ENCODE results near the gene CELF4. TPM values are rescaled to one million over a fixed set of nuclear protein-coding genes. Genes with fewer than 3 reads are reported as not detected.
A peak's percentile ranks its signal among the peaks of the same experiment; 100 is the strongest.

The CELF4 gene
- total and polyA plus RNA-seq, 10 donors = 0.46 to 3.5 (median 0.78) TPM

DNA sequence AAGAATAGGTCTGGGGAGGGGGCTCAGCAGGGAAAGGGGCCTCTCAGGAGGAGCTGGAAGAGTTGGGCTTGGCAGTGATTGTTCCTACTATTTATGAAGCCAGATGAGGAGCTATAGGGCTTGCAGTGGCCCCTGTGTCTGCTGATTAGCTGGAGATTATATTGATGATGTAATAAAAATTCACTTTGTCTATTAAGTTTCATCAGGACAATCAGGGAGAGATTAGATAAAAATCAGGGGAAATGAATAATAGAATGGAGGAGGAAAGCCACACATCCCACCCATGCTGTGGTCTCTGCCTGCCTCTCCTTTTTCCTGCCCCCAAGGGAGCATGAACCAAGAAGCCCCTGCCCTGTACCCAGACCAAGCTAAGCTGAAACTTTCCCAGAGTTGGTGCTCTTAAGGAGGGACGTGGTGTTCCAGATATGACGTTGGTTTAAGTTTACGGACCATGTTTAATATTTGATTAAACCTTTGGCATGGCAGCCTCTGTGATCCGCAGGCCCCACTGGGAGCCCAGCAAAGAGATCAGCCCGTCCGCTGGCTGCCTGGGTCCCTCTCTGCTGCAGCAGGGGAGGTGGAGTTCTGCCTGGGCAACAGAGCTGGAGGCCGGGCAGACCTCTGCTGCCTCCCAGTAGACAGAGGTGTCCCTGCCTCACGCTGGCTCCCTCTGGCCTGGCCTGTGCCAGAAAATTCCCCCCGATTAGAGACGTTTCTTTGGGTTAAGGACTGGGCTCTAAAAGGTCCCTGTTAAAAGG lies 15.3 kb downstream of the CELF4 start:
- Histone ChIP-seq H3K27me3 (replicated peaks in 1 of 7) (peaks cover 0 to 40% (median 0%) of the 10 kb centered on the region in 7 donors), H3K27ac (no peak overlapping the region), H3K4me3 (no peak overlapping the region), H3K9me3 (no peaks in the 10 kb centered on the region), H3K4me1 (no peaks in the 10 kb centered on the region), H3K36me3 (no peaks in the 10 kb centered on the region)
- 79 to 90% (median 86%) methylated on average over 10 of the region's 10 CpGs for WGBS, 5 donors
- intact Hi-C loops (cut with DNase I; ENCODE audit: low total_unique reads) = no loop called here
- DNase-seq = no peak
- TF ChIP-seq, protein P1, sequence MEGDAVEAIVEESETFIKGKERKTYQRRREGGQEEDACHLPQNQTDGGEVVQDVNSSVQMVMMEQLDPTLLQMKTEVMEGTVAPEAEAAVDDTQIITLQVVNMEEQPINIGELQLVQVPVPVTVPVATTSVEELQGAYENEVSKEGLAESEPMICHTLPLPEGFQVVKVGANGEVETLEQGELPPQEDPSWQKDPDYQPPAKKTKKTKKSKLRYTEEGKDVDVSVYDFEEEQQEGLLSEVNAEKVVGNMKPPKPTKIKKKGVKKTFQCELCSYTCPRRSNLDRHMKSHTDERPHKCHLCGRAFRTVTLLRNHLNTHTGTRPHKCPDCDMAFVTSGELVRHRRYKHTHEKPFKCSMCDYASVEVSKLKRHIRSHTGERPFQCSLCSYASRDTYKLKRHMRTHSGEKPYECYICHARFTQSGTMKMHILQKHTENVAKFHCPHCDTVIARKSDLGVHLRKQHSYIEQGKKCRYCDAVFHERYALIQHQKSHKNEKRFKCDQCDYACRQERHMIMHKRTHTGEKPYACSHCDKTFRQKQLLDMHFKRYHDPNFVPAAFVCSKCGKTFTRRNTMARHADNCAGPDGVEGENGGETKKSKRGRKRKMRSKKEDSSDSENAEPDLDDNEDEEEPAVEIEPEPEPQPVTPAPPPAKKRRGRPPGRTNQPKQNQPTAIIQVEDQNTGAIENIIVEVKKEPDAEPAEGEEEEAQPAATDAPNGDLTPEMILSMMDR (IDR thresholded peaks at IDR 0.05 in 8 of 11, conservative IDR thresholded peaks at IDR 0.05 in 3 of 11) = no peak

DNA sequence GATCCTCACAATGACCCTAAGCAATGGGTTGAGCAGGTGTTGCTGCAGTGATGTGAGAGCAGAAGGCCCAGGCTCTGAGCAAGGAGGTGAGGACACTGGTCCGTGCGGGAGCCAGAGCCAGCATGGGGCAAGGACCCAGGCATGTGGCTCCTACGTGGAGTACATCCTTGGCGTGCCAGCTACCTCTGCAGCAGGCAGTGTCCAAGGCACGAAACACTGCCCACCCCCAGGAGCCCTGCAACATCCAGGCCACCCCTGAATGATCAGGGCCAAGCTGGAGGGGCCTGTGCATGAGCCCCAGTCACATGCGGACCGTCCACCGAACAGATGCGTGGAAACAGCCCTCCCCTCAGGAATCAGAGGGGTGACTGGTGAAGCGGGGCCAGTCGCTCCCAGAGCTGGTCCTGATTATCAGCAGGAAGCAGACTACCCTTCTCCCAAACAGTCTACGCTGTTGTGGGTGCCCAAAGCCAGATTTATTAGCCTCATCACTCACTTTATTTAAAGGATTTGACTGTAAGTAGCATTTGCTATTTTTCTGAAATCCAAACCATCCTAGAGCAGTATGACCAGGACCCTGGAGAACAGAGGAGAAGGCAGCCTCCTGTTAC lies 16.8 kb downstream of the CELF4 start:
- Histone ChIP-seq H3K27ac (no peak overlapping the region), H3K27me3 (replicated peaks in 1 of 7) (peaks cover 0 to 33% (median 0%) of the 10 kb centered on the region in 7 donors), H3K4me1 (no peaks in the 10 kb centered on the region), H3K36me3 (no peaks in the 10 kb centered on the region), H3K9me3 (no peaks in the 10 kb centered on the region), H3K4me3 (no peak overlapping the region)
- intact Hi-C loops (cut with DNase I; ENCODE audit: low total_unique reads) = no loop called here
- 76 to 85% (median 78%) methylated on average over 5 to 12 of the region's 12 CpGs for WGBS, 5 donors
- no peak for TF ChIP-seq POLR2A (IDR thresholded peaks at IDR 0.05)
- TF ChIP-seq POLR2AphosphoS5 (IDR thresholded peaks at IDR 0.05) = no peak
- TF ChIP-seq, protein P1 (IDR thresholded peaks at IDR 0.05 in 8 of 11, conservative IDR thresholded peaks at IDR 0.05 in 3 of 11) = no peak
- DNase-seq = no peak

DNA sequence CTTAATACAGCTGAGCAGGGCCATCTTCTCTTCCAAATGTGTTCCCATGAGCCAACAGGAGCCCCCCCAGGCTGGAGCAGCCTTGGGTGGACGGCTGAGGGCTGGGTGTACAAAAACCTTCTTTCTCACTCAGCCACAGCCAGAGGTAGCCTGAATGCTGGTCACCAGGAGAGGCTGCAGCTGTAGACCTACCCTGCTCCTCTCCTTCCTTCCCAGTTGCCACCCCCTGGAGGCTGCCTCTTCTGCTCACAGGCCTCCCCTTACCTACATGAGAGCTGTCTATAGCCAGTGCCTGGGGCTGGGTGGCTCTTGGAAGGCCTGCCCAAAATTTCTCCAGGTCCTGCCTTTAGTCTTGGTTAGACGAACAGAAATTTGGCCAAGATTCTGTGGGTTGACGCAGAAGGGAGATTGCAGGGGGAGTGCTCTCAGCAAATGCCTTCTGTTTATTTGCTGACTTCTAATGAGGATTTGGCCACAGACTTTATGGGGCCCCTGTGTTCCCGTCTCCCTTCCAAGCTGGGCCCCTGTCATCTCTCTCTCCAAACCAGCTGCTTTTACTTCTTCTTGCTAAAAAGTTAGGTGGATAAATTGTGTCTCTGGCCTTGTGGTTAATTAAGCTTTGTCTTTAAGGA lies 18.3 kb downstream of the CELF4 start:
- Histone ChIP-seq H3K27ac (no peak overlapping the region), H3K4me3 (no peak overlapping the region), H3K36me3 (no peaks in the 10 kb centered on the region), H3K27me3 (replicated peaks in 1 of 7) (peaks cover 0 to 27% (median 0%) of the 10 kb centered on the region in 7 donors), H3K4me1 (no peaks in the 10 kb centered on the region), H3K9me3 (no peaks in the 10 kb centered on the region)
- intact Hi-C loops (cut with DNase I; ENCODE audit: low total_unique reads) = no loop called here
- TF ChIP-seq POLR2AphosphoS5 (IDR thresholded peaks at IDR 0.05) (no peak), POLR2A (IDR thresholded peaks at IDR 0.05) (no peak)
- TF ChIP-seq, protein P1 (IDR thresholded peaks at IDR 0.05 in 8 of 11, conservative IDR thresholded peaks at IDR 0.05 in 3 of 11) = no peak
- DNase-seq = peak; percentile 46
- 80 to 88% (median 85%) methylated on average over 4 of the region's 4 CpGs for WGBS, 5 donors

DNA sequence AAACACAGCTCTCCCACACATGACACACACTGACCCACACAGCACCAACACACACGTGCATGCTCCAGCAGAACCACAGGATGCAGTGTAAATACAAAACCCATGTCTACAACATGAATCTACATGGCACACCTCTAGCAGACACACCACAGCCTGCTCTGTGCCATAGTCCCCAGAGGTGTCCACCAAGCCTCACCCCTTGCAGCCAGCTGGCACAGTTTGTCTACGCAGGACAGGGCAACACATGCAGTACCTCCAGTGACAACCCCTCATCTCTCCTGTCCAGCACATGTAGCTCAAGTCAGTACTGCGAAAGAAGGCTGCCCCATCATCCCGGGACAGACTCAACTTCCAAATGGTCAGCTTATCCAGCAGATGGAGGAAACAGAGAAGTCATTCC lies 18.9 kb downstream of the CELF4 start:
- Histone ChIP-seq H3K4me1 (no peaks in the 10 kb centered on the region), H3K9me3 (no peaks in the 10 kb centered on the region), H3K4me3 (no peak overlapping the region), H3K27me3 (replicated peaks in 1 of 7) (peaks cover 0 to 21% (median 0%) of the 10 kb centered on the region in 7 donors), H3K36me3 (no peaks in the 10 kb centered on the region), H3K27ac (no peak overlapping the region)
- 55 to 72% (median 72%) methylated on average over 4 of the region's 4 CpGs for WGBS, 5 donors
- intact Hi-C loops (cut with DNase I; ENCODE audit: low total_unique reads) = no loop called here
- DNase-seq = peak; percentile 51
- TF ChIP-seq POLR2AphosphoS5 (IDR thresholded peaks at IDR 0.05) = no peak
- TF ChIP-seq, protein P1 (IDR thresholded peaks at IDR 0.05 in 8 of 11, conservative IDR thresholded peaks at IDR 0.05 in 3 of 11) = no peak
- no peak for TF ChIP-seq POLR2A (IDR thresholded peaks at IDR 0.05)

Data from spleen (tissue), 11 donors.